Effector memory CD4-positive, alpha-beta T cell (primary cell): ENCODE results near the gene ZBTB32.
"Not testable (repeated sequence)": the region's sequence is repeated elsewhere in the genome, so short reads cannot be mapped to it uniquely, and the experiment has no call there.

Source experiments
- DNase-seq, 3 donors: peaks; one replicate each; pipeline ENCODE4 v3.0.0-alpha.2; 2020
- H3K27ac ChIP-seq: 2 replicates; pipeline ENCODE4 v1.7.0; 2013; ENCODE audit warnings: mild to moderate bottlenecking, low read length, moderate library complexity; ENCODE audit not compliant: insufficient read depth, poor library complexity, severe bottlenecking
- H3K27me3 ChIP-seq: replicated peaks from 2 replicates; pipeline ENCODE4 v1.7.0; 2013; ENCODE audit warnings: mild to moderate bottlenecking, low read length; ENCODE audit not compliant: insufficient read depth, control insufficient read depth, poor library complexity, severe bottlenecking
- H3K36me3 ChIP-seq: 2 replicates; pipeline ENCODE4 v1.7.0; 2013; ENCODE audit warnings: mild to moderate bottlenecking, low read length, moderate library complexity; ENCODE audit not compliant: control insufficient read depth, insufficient read depth
- H3K4me1 ChIP-seq: 2 replicates; pipeline ENCODE4 v1.7.0; 2013; ENCODE audit warnings: low read length, mild to moderate bottlenecking; ENCODE audit not compliant: control insufficient read depth, insufficient read depth, poor library complexity, severe bottlenecking
- H3K4me3 ChIP-seq: 2 replicates; pipeline ENCODE4 v1.7.0; 2013; ENCODE audit warnings: low read length, low read depth, mild to moderate bottlenecking; ENCODE audit not compliant: insufficient read depth, poor library complexity, severe bottlenecking
- H3K9me3 ChIP-seq: 2 replicates; pipeline ENCODE4 v1.7.0; 2013; ENCODE audit warnings: mild to moderate bottlenecking, low read length, moderate library complexity; ENCODE audit not compliant: control insufficient read depth
- total RNA-seq, 3 donors: gene quantifications; one replicate each; lab custom pipeline; 2026; lab: John Stamatoyannopoulos, UW

Gene ZBTB32
- total RNA-seq: 3.3 to 5.5 (median 5.0) reads per million in 3 donors

GRCh38 chr19:35704218-35704617 is at the start of gene ZBTB32:
Gene ZBTB32, plus strand, starts transcription at chr19:35704558. Its CDS starts 10,069 bp downstream, at chr19:35714627.
- Histone ChIP-seq H3K27ac (no peak within 1 kb of the TSS), H3K4me1 (peaks cover 9% of the 10 kb centered on the region), H3K27me3 (no peaks in the 10 kb centered on the region), H3K36me3 (no peaks in the 10 kb centered on the region), H3K4me3 (no peak within 1 kb of the TSS), H3K9me3 (no peaks in the 10 kb centered on the region)
- no peak for DNase-seq

- not testable (repeated sequence) for DNase-seq
- H3K36me3 ChIP-seq: peaks cover 39% of the 10 kb centered on the region
These were observed 49.5 kb upstream of the ZBTB32 start for GRCh38 chr19:35654828-35655227.

DNA sequence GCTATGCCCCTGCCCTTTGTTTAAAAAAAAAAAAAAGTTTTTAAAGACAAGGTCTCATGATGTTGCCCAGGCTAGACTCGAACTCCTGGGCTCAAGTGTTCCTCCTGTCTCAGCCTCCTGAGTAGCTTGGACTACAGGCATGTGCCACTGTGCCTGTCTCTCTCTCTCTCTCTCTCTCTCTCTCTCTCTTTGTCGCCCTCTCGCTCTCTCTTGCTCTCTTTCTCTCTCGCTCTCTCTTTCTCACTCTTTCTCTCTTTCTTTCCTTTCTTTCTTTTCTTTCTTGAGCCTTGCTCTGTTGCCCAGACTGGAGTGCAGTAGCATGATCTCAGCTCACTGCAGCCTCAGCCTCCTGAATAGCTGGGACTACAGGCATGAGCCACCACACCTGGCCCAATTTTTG is 48.8 kb upstream of the ZBTB32 start:
- H3K4me1 ChIP-seq: no peaks in the 10 kb centered on the region
- no peaks in the 10 kb centered on the region for H3K9me3 ChIP-seq
- H3K4me3 ChIP-seq: no peak overlapping the region
- H3K27ac ChIP-seq: no peak overlapping the region
- H3K36me3 ChIP-seq: peaks cover 39% of the 10 kb centered on the region
- no peaks in the 10 kb centered on the region for H3K27me3 ChIP-seq
- no peak for DNase-seq

More at GRCh38 chr19:35654828-35655227, 49.5 kb upstream of the ZBTB32 start:
- H3K4me3 ChIP-seq, H3K27ac ChIP-seq, H3K9me3 ChIP-seq, H3K4me1 ChIP-seq, H3K27me3 ChIP-seq: not testable (repeated sequence)

DNA sequence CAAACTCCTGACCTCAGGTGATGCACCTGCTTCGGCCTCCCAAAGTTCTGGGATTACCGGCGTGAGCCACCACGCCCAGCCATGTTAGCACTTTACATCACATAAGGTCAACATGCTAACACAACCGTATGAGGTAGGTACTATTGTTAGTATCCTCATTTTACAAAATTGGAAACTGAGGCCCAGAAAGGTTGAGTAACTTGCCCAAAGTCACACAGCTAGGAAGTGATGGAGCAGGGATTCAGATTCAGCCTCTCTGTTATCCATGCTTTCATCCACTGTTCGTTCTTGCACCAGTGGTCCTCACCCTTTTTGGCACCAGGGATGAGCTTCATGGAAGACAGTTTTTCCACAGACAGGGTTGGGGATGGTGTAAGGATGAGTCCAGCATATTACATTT is 47.7 kb upstream of the ZBTB32 start:
- DNase-seq: no peak
- no peak overlapping the region for H3K4me3 ChIP-seq
- peaks cover 39% of the 10 kb centered on the region for H3K36me3 ChIP-seq
- H3K27me3 ChIP-seq: no peaks in the 10 kb centered on the region
- no peaks in the 10 kb centered on the region for H3K4me1 ChIP-seq
- H3K27ac ChIP-seq: no peak overlapping the region
- no peaks in the 10 kb centered on the region for H3K9me3 ChIP-seq

DNA sequence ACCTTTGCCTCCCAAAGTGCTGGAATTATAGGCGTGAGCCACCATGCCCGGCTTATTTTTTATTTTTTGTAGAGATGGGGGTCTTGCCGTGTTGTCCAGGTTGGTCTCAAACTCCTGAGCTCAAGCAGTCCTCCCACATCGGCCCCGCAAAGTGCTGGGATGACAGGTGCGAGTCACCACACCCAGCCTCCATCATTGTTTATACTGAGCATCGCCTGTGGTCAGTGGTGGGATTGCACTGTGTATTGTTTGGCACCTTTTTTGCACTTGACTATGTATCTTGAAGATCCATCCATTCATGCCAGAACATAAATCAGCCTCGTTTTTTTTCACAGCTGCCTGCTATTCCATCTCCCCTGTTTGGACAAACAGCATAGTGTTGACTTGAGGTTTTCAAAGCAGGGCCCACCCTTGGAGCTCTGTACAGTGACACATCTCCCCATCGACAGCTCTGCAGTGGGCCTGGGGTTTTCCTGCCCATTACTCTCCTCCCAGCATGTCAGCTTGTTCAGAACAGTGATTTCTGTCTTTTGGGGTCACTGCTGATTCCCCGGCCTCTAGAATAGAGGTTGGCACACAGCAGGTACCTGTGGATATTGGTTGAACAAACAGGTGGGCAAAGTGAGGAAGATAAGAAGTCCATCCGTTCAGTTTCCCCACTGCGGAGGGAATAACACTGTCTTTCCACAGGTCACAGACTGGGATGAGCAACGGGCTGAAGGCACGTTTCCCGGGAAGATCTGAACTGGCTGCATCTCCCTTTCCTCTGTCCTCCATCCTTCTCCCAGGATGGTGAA is 46.3 kb upstream of the ZBTB32 start:
- Histone ChIP-seq H3K9me3 (no peaks in the 10 kb centered on the region), H3K27ac (no peak overlapping the region), H3K4me3 (no peak overlapping the region), H3K36me3 (peaks cover 39% of the 10 kb centered on the region), H3K4me1 (no peaks in the 10 kb centered on the region), H3K27me3 (no peaks in the 10 kb centered on the region)
- no peak for DNase-seq

DNA sequence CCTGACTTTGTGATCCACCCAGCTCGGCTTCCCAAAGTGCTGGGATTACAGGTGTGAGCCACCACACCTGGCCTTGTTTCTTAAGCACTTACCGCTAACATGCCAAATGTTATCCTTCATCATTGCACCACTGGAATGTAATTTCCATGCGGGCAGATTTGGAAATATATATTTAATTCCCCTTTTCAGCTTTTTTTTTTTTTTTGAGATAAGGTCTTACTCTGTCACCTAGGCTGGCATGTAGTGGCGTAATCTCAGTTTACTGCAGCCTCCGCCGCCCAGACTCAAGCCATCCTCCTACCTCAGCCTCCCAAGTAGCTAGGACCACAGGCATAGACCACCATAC is 42.4 kb upstream of the ZBTB32 start:
- Histone ChIP-seq H3K4me1 (no peaks in the 10 kb centered on the region), H3K27me3 (no peaks in the 10 kb centered on the region), H3K4me3 (no peak overlapping the region), H3K36me3 (peaks cover 13% of the 10 kb centered on the region), H3K9me3 (no peaks in the 10 kb centered on the region), H3K27ac (no peak overlapping the region)
- DNase-seq: no peak

DNA sequence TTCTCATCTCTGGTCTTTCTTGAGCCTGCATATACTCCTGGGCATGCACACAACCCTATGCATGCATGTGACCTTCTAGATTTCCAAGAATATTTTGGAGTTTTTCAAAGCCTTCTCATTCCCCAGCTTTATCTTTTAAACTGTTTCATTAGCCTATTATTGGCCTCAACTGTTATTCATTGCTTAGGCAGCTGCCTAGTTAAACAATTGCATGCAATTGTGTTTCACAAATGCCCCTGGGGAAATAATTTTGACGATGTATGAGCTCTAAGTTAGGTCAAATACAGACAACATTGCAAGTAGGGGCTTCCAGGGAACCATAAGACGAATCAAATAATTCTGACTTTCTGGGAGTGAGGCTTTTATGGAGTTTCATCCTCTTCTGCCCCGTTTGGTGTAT is 40.4 kb upstream of the ZBTB32 start:
- Histone ChIP-seq H3K27me3 (no peaks in the 10 kb centered on the region), H3K4me3 (no peak overlapping the region), H3K27ac (no peak overlapping the region), H3K36me3 (no peaks in the 10 kb centered on the region), H3K9me3 (no peaks in the 10 kb centered on the region), H3K4me1 (no peaks in the 10 kb centered on the region)
- no peak for DNase-seq

- Histone ChIP-seq H3K36me3 (no peaks in the 10 kb centered on the region), H3K4me1 (no peaks in the 10 kb centered on the region), H3K9me3 (no peaks in the 10 kb centered on the region), H3K27me3 (no peaks in the 10 kb centered on the region), H3K4me3 (no peak overlapping the region), H3K27ac (no peak overlapping the region)
- DNase-seq: no peak
These were observed 39.2 kb upstream of the ZBTB32 start for GRCh38 chr19:35665157-35665556.

DNA sequence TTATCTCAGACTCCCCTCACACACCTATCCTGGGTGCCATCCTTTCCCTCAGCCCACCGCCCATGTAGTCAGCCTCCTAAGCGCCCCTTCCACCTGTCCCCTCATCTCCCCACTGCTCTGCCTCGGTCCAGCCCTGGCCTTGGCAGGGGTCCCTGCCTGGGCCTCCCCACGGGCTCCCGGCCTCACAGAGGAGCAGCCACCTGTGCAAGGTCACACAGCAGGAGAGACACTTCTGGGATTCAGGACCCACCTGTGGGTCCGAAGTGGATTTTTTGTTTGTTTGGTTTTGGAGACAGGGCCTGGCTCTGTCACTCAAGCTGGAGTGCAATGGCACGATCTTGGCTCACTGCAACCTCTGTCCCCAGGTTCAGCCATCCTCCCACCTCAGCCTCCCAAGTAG is 38.8 kb upstream of the ZBTB32 start:
- no peak for DNase-seq
- H3K27me3 ChIP-seq: no peaks in the 10 kb centered on the region
- no peak overlapping the region for H3K27ac ChIP-seq
- H3K9me3 ChIP-seq: no peaks in the 10 kb centered on the region
- no peaks in the 10 kb centered on the region for H3K4me1 ChIP-seq
- H3K36me3 ChIP-seq: no peaks in the 10 kb centered on the region
- no peak overlapping the region for H3K4me3 ChIP-seq

DNA sequence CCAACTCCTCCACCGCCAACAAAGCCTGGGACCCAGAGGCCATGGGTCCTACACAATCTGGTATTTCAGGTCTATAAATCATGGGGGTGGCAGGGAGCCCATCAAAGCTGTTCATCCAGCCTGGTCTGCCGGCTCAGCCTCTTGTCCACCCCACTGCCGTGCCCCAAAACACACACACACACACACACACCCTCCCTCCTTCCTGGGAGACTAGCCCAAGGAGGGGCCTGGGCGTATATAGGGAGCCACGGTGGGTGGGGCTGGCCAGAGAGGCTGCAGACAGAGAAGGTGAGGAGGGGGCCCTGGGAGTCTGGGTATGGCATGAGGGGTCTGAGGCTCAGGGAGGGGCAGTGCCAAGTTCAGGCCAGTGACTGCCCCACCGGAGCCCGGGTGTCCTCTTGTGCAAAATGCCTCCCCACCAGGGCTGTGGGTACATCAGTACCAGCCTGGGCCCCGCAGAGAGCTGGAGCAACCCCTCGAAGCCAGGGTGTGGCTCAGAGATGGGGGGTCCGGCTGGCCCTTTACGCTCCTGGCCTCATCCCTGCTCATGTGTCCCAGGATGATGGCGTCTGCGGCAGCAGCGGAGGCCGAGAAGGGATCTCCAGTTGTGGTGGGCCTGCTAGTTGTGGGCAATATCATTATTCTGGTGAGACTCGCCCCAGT is 38.0 kb upstream of the ZBTB32 start, which contains the start of gene UPK1A:
UPK1A (plus strand) TSS at position 267 of the 663 bp plus-strand sequence; CDS start at position 563, 296 bp downstream.
- no peaks in the 10 kb centered on the region for H3K4me1 ChIP-seq
- H3K27me3 ChIP-seq: no peaks in the 10 kb centered on the region
- H3K4me3 ChIP-seq: no peak within 1 kb of the TSS
- no peaks in the 10 kb centered on the region for H3K9me3 ChIP-seq
- DNase-seq: no peak
- H3K36me3 ChIP-seq: no peaks in the 10 kb centered on the region
- H3K27ac ChIP-seq: no peak within 1 kb of the TSS
